HPDE6-E6E7 (cell line): ENCODE results near the gene BPI.
"Not testable (repeated sequence)": the region's sequence is repeated elsewhere in the genome, so short reads cannot be mapped to it uniquely, and the experiment has no call there.

Experiments
- DNase-seq: peaks from one replicate; pipeline ENCODE4 v3.0.0; 2011; ENCODE audit warnings: missing footprints; ENCODE audit errors: extremely low spot score

BPI gene

GRCh38 chr20:38304845-38305447 is 990 bp downstream of the BPI start:
- peak; percentile 75 for DNase-seq

GRCh38 chr20:38305541-38305940 is 1.6 kb downstream of the BPI start:
- DNase-seq: no peak

GRCh38 chr20:38306379-38306778 is 2.4 kb downstream of the BPI start:
- DNase-seq: no peak

GRCh38 chr20:38307371-38308046 is 3.6 kb downstream of the BPI start:
- no peak for DNase-seq

GRCh38 chr20:38308047-38308438 is 4.1 kb downstream of the BPI start:
- no peak for DNase-seq

GRCh38 chr20:38308447-38308846 is 4.5 kb downstream of the BPI start:
- DNase-seq: no peak

- no peak for DNase-seq
Measured at GRCh38 chr20:38311091-38311490, 7.1 kb downstream of the BPI start.

GRCh38 chr20:38311491-38311890 is 7.5 kb downstream of the BPI start:
- DNase-seq: no peak

- DNase-seq: no peak
Measured at GRCh38 chr20:38313676-38314075, 9.7 kb downstream of the BPI start.

- DNase-seq: not testable (repeated sequence)
Measured at GRCh38 chr20:38314350-38314749, 10.4 kb downstream of the BPI start.

- no peak for DNase-seq
Measured at GRCh38 chr20:38315290-38315966, 11.5 kb downstream of the BPI start.

GRCh38 chr20:38316341-38316740 is 12.4 kb downstream of the BPI start:
- DNase-seq: no peak

- DNase-seq: no peak
Measured at GRCh38 chr20:38317422-38317821, 13.5 kb downstream of the BPI start.

GRCh38 chr20:38320221-38320620 is 16.3 kb downstream of the BPI start:
- no peak for DNase-seq

- peak; percentile 64 for DNase-seq
Measured at GRCh38 chr20:38321959-38322598, 18.1 kb downstream of the BPI start.

- no peak for DNase-seq
Measured at GRCh38 chr20:38324159-38324558, 20.2 kb downstream of the BPI start.

GRCh38 chr20:38325167-38325566 is 21.2 kb downstream of the BPI start:
- no peak for DNase-seq

- DNase-seq: no peak
Measured at GRCh38 chr20:38325905-38326304, 21.9 kb downstream of the BPI start.

- no peak for DNase-seq
Measured at GRCh38 chr20:38326309-38326708, 22.4 kb downstream of the BPI start.

GRCh38 chr20:38330638-38331037 is 26.7 kb downstream of the BPI start:
- DNase-seq: no peak

GRCh38 chr20:38331245-38331644 is 27.3 kb downstream of the BPI start:
- DNase-seq: no peak

- DNase-seq: no peak
Measured at GRCh38 chr20:38331814-38332213, 27.9 kb downstream of the BPI start.

- no peak for DNase-seq
Measured at GRCh38 chr20:38334016-38334415, 30.1 kb downstream of the BPI start.
